Ishikawa (cell line): ENCODE measurements around the gene CFAP141.

Experiments
- CEBPB ChIP-seq: IDR thresholded peaks from 2 replicates; pipeline ENCODE4 v1.6.1; 2012
- CREB1 ChIP-seq: IDR thresholded peaks from 2 replicates; pipeline ENCODE4 v1.6.1; 2012; ENCODE audit warnings: low read depth
- EGR1 ChIP-seq: IDR thresholded peaks from 2 replicates; pipeline ENCODE4 v1.6.1; 2012
- EP300 ChIP-seq: IDR thresholded peaks from 2 replicates; pipeline ENCODE4 v1.6.1; 2012; ENCODE audit warnings: borderline replicate concordance
- FOXM1 ChIP-seq: IDR thresholded peaks from 2 replicates; pipeline ENCODE4 v1.6.1; 2012; ENCODE audit warnings: low read depth, borderline replicate concordance
- MAX ChIP-seq: IDR thresholded peaks from 2 replicates; pipeline ENCODE4 v1.6.1; 2012
- NFIC ChIP-seq: IDR thresholded peaks from 2 replicates; pipeline ENCODE4 v1.6.1; 2012
- RAD21 ChIP-seq: IDR thresholded peaks from 2 replicates; pipeline ENCODE4 v1.6.1; 2012; ENCODE audit warnings: low read depth
- REST ChIP-seq: IDR thresholded peaks from 2 replicates; pipeline ENCODE4 v1.6.1; 2012; ENCODE audit warnings: low read depth, mild to moderate bottlenecking
- TAF1 ChIP-seq: IDR thresholded peaks from 2 replicates; pipeline ENCODE4 v1.6.1; 2012; ENCODE audit warnings: low read depth, mild to moderate bottlenecking
- TCF12 ChIP-seq: IDR thresholded peaks from 2 replicates; pipeline ENCODE4 v1.6.1; 2012; ENCODE audit warnings: low read depth
- TEAD4 ChIP-seq: IDR thresholded peaks from 2 replicates; pipeline ENCODE4 v1.6.1; 2012
- USF1 ChIP-seq: IDR thresholded peaks from 2 replicates; pipeline ENCODE4 v1.6.1; 2012
- YY1 ChIP-seq: IDR thresholded peaks from 2 replicates; pipeline ENCODE4 v1.6.1; 2012; ENCODE audit warnings: low read depth
- ZBTB7A ChIP-seq: IDR thresholded peaks from 2 replicates; pipeline ENCODE4 v1.6.1; 2012; ENCODE audit warnings: low read depth

CFAP141 gene

GRCh38 chr1:154179946-154180687 is 26.0 kb downstream of the CFAP141 start:
- no peak for TF ChIP-seq TAF1
- no peak for TF ChIP-seq FOXM1
- no peak for TF ChIP-seq CREB1
- no peak for TF ChIP-seq TEAD4
- no peak for TF ChIP-seq TCF12
- TF ChIP-seq MAX, result no peak
- TF ChIP-seq CEBPB, result no peak
- TF ChIP-seq ZBTB7A, result no peak
- TF ChIP-seq NFIC, result no peak
- TF ChIP-seq EP300, result no peak
- TF ChIP-seq USF1, result no peak
- no peak for TF ChIP-seq YY1
- TF ChIP-seq RAD21, result no peak
- no peak for TF ChIP-seq EGR1
- TF ChIP-seq REST, result no peak

GRCh38 chr1:154178911-154179811 is 27.0 kb downstream of the CFAP141 start:
- TF ChIP-seq TCF12 (no peak), EGR1 (no peak), CREB1 (no peak), REST (no peak), TAF1 (no peak), TEAD4 (no peak), EP300 (no peak), FOXM1 (no peak), MAX (no peak), RAD21 (no peak), NFIC (no peak), CEBPB (no peak), ZBTB7A (no peak), USF1 (no peak)

DNA sequence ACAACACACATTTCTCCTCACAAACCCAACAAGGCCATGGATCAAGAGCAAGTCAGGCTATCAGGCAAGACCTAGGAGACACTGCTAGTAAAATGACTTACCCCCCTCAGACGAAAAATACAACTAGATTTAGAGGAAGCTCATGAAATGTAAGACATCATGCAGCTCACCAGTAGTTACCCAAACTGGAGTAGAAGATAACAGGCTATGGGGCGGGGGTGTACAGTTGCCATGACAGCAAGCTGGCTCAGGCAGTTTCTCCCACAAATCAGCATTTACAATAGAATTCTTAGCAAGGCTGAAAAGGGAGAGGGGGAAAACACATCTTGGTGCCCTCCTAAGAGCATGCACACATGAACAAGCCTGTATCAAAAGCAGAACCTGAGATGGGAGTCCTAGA is 28.1 kb downstream of the CFAP141 start:
- no peak for TF ChIP-seq MAX
- TF ChIP-seq REST, result no peak
- TF ChIP-seq USF1, result no peak
- no peak for TF ChIP-seq CREB1
- TF ChIP-seq EGR1, result no peak
- TF ChIP-seq EP300, result no peak
- TF ChIP-seq NFIC, result no peak
- no peak for TF ChIP-seq TCF12
- TF ChIP-seq FOXM1, result no peak
- no peak for TF ChIP-seq TAF1
- TF ChIP-seq RAD21, result no peak
- TF ChIP-seq CEBPB, result no peak
- TF ChIP-seq ZBTB7A, result no peak
- no peak for TF ChIP-seq YY1
- no peak for TF ChIP-seq TEAD4
